GOT3 (cell line): Measurements from ENCODE around the gene HNF1A.
"Not testable (repeated sequence)": the region's sequence is repeated elsewhere in the genome, so short reads cannot be mapped to it uniquely, and the experiment has no call there.

Experiments
- DNase-seq: peaks from one replicate; lab custom pipeline; 2025; ENCODE audit warnings: mixed read lengths; lab: John Stamatoyannopoulos, UW

Gene HNF1A

GRCh38 chr12:121011820-121012219, 33.5 kb downstream of the HNF1A start:
- DNase-seq: no peak

- no peak for DNase-seq
Measured at GRCh38 chr12:121013715-121014114, 35.4 kb downstream of the HNF1A start.

- peak; percentile 39 for DNase-seq
Measured at GRCh38 chr12:121015825-121016766, 37.8 kb downstream of the HNF1A start, which contains the start of gene C12orf43. Gene C12orf43 (minus strand): TSS chr12:121016487. CDS start chr12:121016474, 13 bp downstream.

- DNase-seq: no peak
Measured at GRCh38 chr12:121017966-121018491, 39.7 kb downstream of the HNF1A start.

GRCh38 chr12:121018860-121019617, 40.7 kb downstream of the HNF1A start:
- DNase-seq: no peak

- DNase-seq: no peak
Measured at GRCh38 chr12:121021754-121022153, 43.4 kb downstream of the HNF1A start.

- no peak for DNase-seq
Measured at GRCh38 chr12:121022713-121023112, 44.4 kb downstream of the HNF1A start.

GRCh38 chr12:121023799-121024198, 45.5 kb downstream of the HNF1A start:
- DNase-seq: no peak

- no peak for DNase-seq
Measured at GRCh38 chr12:121025442-121026226, 47.3 kb downstream of the HNF1A start.

GRCh38 chr12:121026274-121027045, 48.1 kb downstream of the HNF1A start:
- DNase-seq: no peak

GRCh38 chr12:121030576-121031212, 52.4 kb downstream of the HNF1A start:
- DNase-seq: no peak

- peak; percentile 19 for DNase-seq
Measured at GRCh38 chr12:121033625-121034349, 55.4 kb downstream of the HNF1A start.

GRCh38 chr12:121034616-121035305, 56.4 kb downstream of the HNF1A start:
- no peak for DNase-seq

GRCh38 chr12:121036810-121037326, 58.5 kb downstream of the HNF1A start:
- DNase-seq: no peak

GRCh38 chr12:121038861-121039668, 60.7 kb downstream of the HNF1A start, which contains the start of gene OASL:
Gene OASL (minus strand): TSS chr12:121039246. CDS start chr12:121038971, 275 bp downstream.
- no peak for DNase-seq

- DNase-seq: no peak
Measured at GRCh38 chr12:121043067-121043466, 64.7 kb downstream of the HNF1A start.

- not testable (repeated sequence) for DNase-seq
Measured at GRCh38 chr12:121047400-121047799, 69.1 kb downstream of the HNF1A start.

- no peak for DNase-seq
Measured at GRCh38 chr12:121048442-121048841, 70.1 kb downstream of the HNF1A start.
